Colonic mucosa (tissue), 4 donors: ENCODE results near the gene DLGAP1. TPM values are rescaled to one million over a fixed set of nuclear protein-coding genes. Genes with fewer than 3 reads are reported as not detected.

Experiments used
- DNase-seq: peaks from one replicate; pipeline ENCODE4 v3.0.0-alpha.2; 2020
- H3K27ac ChIP-seq: fragments of 200-600 bp; one replicate; pipeline ENCODE4 v1.8.0; 2021
- H3K27me3 ChIP-seq: fragments of 200-600 bp; one replicate; pipeline ENCODE4 v1.8.0; 2021
- H3K36me3 ChIP-seq: fragments of 200-600 bp; one replicate; pipeline ENCODE4 v1.8.0; 2021
- H3K4me1 ChIP-seq: fragments of 200-600 bp; one replicate; pipeline ENCODE4 v1.8.0; 2021; ENCODE audit warnings: mild to moderate bottlenecking
- H3K4me3 ChIP-seq: fragments of 200-600 bp; one replicate; pipeline ENCODE4 v1.8.0; 2021
- H3K9ac ChIP-seq, 2 donors: one replicate each; pipeline ENCODE4 v1.7.0; 2013; ENCODE audit warnings: control low read depth in 2 of 2, low read depth in 2 of 2, low read length in 2 of 2
- H3K9me3 ChIP-seq: fragments of 200-600 bp; one replicate; pipeline ENCODE4 v1.8.0; 2021
- CTCF ChIP-seq: fragments of 200-600 bp; IDR thresholded peaks from one replicate; pipeline ENCODE4 v1.8.0; 2022; ENCODE audit warnings: antibody characterized with exemption, mild to moderate bottlenecking
- intact Hi-C: fragments of 100-400 bp; cut with DNase I; formaldehyde crosslinking; loops from one replicate; pipeline ENCODE4 v1.14.1; 2022
- total RNA-seq, 2 donors: library from RNA; stranded (reverse); fragmentation: NEBNext Ultra II Directional in 1 of 2; extraction: Animal tissue kit (Norgen Biotek cat#: 25700) in 1 of 2; gene quantifications; one replicate each; pipeline ENCODE4 v1.2.1, GENCODE V29; 2021
- donor health status: healthy.
- donor health status: DM: no; HTN: no; CAD: no.
- donor health status: DM: no; HTN: no; CAD: no.

DLGAP1 gene
- total RNA-seq, 2 donors from 2014 or later: 0.25 to 0.50 TPM

GRCh38 chr18:3836483-3837335, 618.4 kb downstream of the DLGAP1 start:
- H3K27me3 ChIP-seq: no peaks in the 10 kb centered on the region
- no peak for DNase-seq
- intact Hi-C loops: no loop called here

GRCh38 chr18:3832025-3832638, 623.0 kb downstream of the DLGAP1 start:
- no peak for TF ChIP-seq CTCF
- no peak overlapping the region for H3K4me3 ChIP-seq
- H3K36me3 ChIP-seq: no peaks in the 10 kb centered on the region
- no peaks in the 10 kb centered on the region for H3K27me3 ChIP-seq
- DNase-seq: no peak
- no peak overlapping the region for H3K9ac ChIP-seq
- no peak overlapping the region for H3K27ac ChIP-seq
- H3K9me3 ChIP-seq: no peaks in the 10 kb centered on the region
- intact Hi-C loops: no loop called here
- no peaks in the 10 kb centered on the region for H3K4me1 ChIP-seq

More at GRCh38 chr18:3836483-3837335, 618.4 kb downstream of the DLGAP1 start:
- Histone ChIP-seq H3K36me3 (no peaks in the 10 kb centered on the region), H3K9me3 (no peaks in the 10 kb centered on the region), H3K9ac (no peak overlapping the region), H3K4me3 (no peak overlapping the region), H3K27ac (no peak overlapping the region), H3K4me1 (no peaks in the 10 kb centered on the region)
- no peak for TF ChIP-seq CTCF

GRCh38 chr18:3830604-3831003, 624.5 kb downstream of the DLGAP1 start:
- no peak for TF ChIP-seq CTCF
- H3K36me3 ChIP-seq: no peaks in the 10 kb centered on the region
- no peak overlapping the region for H3K9ac ChIP-seq
- DNase-seq: no peak
- H3K9me3 ChIP-seq: no peaks in the 10 kb centered on the region
- no peaks in the 10 kb centered on the region for H3K27me3 ChIP-seq
- intact Hi-C loops: no loop called here
- H3K4me1 ChIP-seq: no peaks in the 10 kb centered on the region
- no peak overlapping the region for H3K27ac ChIP-seq
- no peak overlapping the region for H3K4me3 ChIP-seq

- DNase-seq: no peak
- no peak for TF ChIP-seq CTCF
- no peak overlapping the region for H3K9ac ChIP-seq
- H3K4me1 ChIP-seq: no peaks in the 10 kb centered on the region
- no peak overlapping the region for H3K27ac ChIP-seq
- intact Hi-C loops: no loop called here
- no peaks in the 10 kb centered on the region for H3K36me3 ChIP-seq
- H3K4me3 ChIP-seq: no peak overlapping the region
- no peaks in the 10 kb centered on the region for H3K9me3 ChIP-seq
- H3K27me3 ChIP-seq: no peaks in the 10 kb centered on the region
Observed at GRCh38 chr18:3827236-3827845, 627.8 kb downstream of the DLGAP1 start.

GRCh38 chr18:3826021-3826420, 629.1 kb downstream of the DLGAP1 start:
- Histone ChIP-seq H3K9ac (no peak overlapping the region), H3K4me3 (no peak overlapping the region), H3K36me3 (no peaks in the 10 kb centered on the region), H3K9me3 (no peaks in the 10 kb centered on the region), H3K27ac (no peak overlapping the region), H3K4me1 (no peaks in the 10 kb centered on the region), H3K27me3 (no peaks in the 10 kb centered on the region)
- DNase-seq: no peak
- intact Hi-C loops: no loop called here
- TF ChIP-seq CTCF: no peak
